Endometrial microvascular endothelial cells (primary cell): Measurements from ENCODE around the gene TBX3. TPM values are rescaled to one million over a fixed set of nuclear protein-coding genes. Genes with fewer than 3 reads are reported as not detected.
"Not testable (repeated sequence)": the region's sequence is repeated elsewhere in the genome, so short reads cannot be mapped to it uniquely, and the experiment has no call there.

Experiments
- in situ Hi-C: cut with HindIII; loops from 2 replicates; pipeline ENCODE4 v1.10.0; 2017; ENCODE audit warnings: low sequenced_read_pairs, low pct_unique_long_range_greater_than_20kb; ENCODE audit errors: inconsistent ontology term
- total RNA-seq: library from RNA; depleted of rRNA; stranded (reverse); fragments of >200 nt; gene quantifications from one replicate; pipeline ENCODE4 v1.2.3, GENCODE V29; 2015; ENCODE audit errors: inconsistent ontology term

The TBX3 gene
- total RNA-seq, result 14.8 TPM

DNA sequence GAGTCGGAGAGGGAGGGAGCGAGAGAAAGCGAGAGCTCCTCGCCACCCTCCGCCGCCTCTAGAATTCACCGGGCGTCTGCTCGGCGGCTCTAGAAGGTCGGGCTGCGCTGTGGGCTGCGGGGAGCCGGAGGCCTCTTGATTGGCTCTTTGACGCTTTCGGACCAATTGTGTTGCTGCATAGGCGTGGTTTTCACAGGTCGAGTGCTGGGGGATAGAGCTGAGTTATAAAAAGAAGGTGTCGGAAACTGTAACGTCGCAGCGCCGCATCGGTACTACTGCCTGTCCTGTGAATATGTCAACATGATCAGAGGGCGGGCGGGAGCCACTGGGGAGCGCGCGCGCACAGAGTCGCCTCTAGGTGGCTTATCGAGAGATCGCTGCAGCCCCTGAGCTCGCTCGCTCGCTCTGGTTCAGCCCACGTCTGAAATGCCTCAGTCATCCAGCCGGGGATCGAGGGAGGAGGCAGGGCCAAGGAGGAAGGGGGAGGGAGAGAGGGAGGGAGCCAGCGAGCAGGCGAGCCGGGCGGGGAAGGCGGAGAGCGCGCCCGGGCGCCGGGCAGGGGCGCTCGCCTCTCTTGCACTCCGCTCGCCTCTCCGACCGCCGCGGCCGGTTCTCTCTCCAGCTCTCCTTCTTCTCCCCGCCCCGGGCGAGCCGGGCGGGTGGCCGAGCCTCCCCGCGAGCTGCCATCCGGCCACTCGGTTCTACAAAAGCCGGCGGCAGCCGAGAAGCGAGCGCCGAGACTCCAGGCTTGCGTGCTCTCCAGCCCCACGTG is at the start of gene TBX3:
Gene TBX3 (minus strand): TSS at position 78 of the 772 bp plus-strand sequence. CDS start 975 bp downstream, outside the sequence.
- in situ Hi-C loops, result no loop called here

GRCh38 chr12:114732426-114733030 is 48.6 kb upstream of the TBX3 start:
- in situ Hi-C loops, result no loop called here

DNA sequence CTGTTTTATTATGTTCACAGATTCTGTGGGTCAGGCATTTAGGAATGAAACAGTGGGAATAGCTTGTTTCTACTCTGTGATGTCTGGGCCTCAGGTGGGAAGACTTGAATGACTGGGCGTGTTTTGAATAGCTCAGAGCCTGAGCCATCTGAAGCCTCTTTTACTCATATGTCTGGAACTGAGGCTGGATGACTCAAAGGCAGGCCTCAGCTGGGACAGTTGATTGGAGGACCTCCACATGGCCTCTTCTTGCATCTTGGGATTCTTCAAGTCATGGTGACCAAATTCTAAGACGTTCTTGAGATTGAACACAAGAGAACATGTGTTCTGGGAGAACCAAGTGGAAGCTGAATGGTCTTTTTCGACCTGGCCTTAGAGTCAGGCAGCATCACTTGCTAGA is 45.8 kb upstream of the TBX3 start:
- in situ Hi-C loops, result no loop called here

DNA sequence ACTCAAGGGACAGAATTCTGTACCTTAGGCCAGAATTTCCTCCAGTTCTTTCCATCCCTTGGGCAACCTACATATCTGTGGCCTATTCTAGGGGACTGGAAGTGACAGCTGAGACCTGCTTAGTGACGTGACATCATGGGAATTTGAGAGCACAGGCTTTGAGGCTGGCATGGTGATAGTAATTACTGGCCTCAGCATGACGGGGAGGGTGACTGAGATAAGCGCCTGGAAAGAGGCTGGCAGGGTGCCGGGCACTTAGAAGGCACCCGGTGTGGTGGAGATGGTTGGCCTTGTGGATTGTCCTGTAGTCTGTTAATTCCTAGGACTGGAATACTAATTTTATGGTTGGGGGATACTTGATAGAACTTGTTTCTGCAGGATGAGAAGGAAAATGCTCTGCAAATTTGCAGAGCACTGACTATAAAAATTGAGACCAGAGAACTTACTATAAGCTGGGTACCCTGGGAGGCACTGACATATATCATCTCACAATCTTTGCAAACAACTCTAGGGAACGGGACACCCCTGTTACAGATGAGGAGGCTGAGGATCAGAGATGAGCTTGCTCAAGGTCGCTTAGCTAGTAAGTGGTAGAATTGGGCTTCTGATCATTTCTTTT is 42.2 kb upstream of the TBX3 start:
- in situ Hi-C loops, result no loop called here

DNA sequence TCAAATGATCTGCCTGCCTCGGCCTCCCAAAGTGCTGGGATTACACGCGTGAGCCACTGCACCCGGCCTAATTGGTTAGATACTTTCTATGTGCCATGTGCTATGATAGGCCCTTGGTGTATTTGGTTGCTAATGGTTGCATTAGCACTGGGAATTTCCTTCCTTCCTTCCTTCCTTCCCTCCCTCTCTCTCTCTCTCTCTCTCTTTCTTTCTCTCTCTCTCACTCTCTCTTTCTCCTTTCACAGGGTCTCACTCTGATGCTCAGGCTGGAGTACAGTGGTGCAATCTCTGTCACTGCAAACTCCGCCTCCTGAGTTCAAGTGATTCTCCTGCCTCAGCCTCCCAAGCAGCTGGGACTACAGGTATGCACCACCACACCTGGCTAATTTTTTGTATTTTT is 38.2 kb upstream of the TBX3 start:
- in situ Hi-C loops, result not testable (repeated sequence)

DNA sequence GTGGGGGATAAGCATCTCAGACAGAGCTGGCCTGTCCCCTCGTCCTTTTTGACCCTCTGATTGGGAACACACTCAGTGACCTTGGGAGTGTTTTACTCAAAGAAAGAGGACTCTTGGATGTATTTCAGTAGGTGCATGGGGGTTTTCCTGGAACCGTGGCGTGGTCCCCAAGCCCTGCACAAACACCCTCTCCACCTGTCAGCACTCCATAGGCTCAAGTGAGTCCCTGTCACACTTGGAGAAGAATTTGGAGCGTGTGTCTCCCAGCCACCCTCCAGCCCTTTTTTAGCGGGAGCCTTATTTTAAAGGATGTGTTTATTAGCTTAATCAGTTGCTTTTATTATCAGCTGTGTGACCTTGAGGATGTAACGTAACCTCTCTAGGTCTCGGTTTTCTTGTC is 37.3 kb upstream of the TBX3 start:
- in situ Hi-C loops, result no loop called here

DNA sequence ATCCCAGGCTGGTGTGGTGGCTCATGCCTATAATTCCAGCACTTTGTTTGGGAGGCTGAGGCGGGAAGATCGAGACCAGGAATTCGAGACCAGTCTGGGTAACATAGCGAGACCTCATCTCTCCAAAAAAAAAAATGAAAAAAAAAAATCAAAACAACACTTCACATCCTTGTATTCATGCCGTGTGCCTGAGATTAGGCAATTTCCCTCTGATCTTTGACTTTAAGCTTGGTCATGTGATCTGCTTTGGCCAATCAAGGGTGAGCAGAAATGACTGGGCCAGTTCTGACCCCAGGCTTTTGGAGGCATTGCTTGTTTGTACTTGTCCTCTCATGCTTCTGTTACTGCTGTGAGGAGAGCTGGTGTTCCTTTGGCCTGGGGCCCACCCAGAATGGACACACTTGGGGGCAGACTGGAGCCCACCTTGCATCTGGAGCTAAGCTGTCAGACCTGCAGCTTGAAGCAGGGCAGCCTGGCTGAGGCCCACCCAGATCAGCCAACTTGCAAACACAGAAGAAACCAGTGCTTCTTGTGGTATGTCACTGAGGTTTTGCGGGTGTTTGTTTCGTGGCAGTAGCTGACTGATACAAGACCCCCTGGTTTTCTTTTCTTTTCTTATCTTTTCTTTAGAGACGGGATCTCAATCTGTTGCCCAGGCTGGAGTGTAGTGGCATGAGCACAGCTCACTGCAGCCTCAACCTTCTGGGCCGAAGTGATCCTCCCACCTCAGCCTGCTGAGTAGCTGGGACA is 29.7 kb upstream of the TBX3 start:
- in situ Hi-C loops, result no loop called here

DNA sequence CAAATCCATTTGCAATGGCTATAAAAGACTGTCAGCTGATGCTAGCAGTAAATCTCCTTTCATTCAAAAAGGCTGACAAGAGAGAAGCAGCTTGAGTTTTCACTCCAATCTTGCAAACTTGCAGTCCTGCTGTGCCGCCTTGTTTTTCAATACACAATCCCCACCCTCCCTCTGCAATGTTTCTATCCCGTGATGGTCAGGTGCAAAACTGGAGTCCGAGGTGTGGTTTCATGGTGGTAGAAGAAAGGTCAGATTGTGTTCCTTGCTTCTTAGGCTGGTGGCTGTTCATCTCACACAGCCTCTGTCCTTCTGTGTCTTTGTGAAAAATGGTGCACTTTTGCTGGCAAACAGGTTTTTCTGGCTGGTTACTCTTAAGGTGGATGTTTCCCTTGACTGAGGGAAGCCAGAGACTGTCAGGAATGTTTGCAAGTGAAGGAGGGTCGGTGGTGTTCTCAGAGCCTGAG is 27.7 kb upstream of the TBX3 start:
- in situ Hi-C loops, result no loop called here

GRCh38 chr12:114710151-114710550 is 26.2 kb upstream of the TBX3 start:
- in situ Hi-C loops, result no loop called here

- in situ Hi-C loops, result no loop called here
These were observed 25.1 kb upstream of the TBX3 start for GRCh38 chr12:114709112-114709511.

DNA sequence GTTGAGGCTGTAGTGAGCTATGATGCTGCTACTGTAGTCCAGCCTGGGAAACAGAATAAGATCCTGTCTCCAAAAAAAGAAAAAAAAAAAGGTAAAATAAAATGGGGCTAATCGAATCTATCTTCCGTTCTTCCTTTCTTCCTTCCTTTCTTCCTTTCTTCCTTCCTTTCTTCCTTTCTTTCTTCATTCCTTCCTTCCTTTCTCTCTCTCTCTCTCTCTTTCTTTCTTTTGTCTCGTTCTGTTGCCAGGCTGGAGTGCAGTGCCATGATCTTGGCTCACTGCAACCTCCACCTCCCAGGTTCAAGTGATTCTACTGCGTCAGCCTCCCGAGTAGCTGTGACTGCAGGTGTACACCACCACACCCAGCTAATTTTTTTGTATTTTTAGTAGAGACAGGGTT is 24.6 kb upstream of the TBX3 start:
- in situ Hi-C loops, result not testable (repeated sequence)

DNA sequence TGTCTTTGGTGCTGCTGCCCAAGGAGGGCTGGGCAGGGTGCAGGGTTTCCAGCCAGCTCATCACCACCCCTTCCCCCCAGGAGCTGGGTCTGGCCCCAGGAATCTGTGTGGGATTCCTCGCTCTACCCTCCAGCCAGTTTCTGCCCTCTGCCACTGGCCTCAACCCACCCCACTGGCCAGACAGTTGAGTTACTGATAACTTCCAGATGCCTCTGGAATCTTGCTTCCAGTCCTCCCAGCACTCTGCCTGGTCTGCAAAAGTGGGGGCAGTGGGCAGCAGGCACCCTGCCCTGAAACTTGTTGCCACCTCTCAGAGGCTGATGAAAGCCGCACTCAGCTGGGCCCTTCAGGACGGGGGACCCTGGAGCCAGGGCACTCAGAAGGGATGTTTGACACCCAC is 20.1 kb upstream of the TBX3 start:
- in situ Hi-C loops, result no loop called here

- in situ Hi-C loops, result no loop called here
These were observed 19.1 kb upstream of the TBX3 start for GRCh38 chr12:114703060-114703493.

- in situ Hi-C loops, result no loop called here
These were observed 18.5 kb upstream of the TBX3 start for GRCh38 chr12:114702462-114702861.

DNA sequence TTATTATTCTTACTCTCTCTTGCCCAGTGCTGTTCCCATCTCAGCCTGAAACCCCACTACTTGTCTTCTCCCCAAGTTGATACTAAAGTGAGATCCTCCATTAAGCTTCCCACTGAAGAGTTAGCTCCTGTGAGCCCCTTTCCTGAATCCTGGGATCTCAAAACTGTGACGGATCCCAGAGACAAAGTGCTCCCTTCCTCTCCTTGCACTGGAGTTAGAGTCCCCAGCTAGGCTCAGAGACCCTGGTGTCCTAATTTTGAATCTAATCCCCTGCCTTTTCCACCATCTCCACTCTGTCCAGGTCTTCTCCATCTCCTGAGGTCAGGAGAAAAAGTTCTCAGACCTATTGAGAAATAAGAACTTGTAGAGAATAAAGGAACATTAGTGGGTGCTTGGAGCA is 17.6 kb upstream of the TBX3 start:
- in situ Hi-C loops, result no loop called here

DNA sequence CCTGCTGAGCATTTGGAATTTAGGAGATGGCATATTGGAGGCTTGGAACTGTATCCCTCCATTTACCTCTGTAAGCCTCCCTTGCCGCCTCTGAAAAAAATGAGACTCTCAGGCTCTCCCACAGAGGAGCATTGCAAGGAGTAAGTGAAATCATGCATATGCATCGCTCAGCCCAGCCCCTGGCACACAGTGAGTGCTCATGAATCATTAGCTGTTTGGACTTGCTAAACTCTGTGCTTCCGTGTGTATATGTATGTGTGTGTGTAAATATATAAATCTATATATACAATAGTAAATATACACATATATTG is 17.1 kb upstream of the TBX3 start:
- in situ Hi-C loops, result no loop called here

DNA sequence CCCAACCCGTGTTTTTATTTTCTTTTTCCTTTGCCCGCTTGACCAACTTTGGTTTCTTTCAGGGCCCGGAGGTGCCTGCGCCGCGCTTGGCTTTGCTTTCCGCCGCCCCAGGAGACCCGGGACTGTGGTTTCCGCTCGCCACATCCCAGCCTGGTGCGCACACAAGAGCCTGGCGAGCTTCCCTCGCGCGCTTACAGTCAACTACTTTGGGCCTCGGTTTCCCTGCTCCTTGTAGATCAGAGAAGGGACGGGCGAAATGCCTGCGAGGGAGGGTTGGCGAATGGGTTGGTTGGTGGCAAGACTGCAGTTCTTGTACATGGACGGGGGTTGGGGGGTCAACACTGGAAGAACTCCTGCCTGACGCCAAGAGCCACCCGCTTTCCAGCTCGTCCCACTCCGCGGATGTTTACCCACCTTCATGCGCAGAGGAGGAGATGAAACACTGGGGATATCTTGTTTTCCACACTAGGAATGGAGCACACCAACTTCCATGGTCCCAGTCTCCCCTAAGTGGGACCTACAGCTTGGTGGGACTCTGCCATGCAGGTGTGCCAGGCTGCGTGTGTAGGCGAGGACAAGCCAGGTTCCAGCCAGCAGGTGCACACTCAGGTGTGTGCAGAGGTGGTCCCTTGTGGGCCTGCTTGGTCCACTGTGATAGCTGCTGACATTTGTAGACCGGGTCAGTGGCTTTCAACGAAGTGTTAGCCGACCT is 16.6 kb upstream of the TBX3 start:
- in situ Hi-C loops, result no loop called here

DNA sequence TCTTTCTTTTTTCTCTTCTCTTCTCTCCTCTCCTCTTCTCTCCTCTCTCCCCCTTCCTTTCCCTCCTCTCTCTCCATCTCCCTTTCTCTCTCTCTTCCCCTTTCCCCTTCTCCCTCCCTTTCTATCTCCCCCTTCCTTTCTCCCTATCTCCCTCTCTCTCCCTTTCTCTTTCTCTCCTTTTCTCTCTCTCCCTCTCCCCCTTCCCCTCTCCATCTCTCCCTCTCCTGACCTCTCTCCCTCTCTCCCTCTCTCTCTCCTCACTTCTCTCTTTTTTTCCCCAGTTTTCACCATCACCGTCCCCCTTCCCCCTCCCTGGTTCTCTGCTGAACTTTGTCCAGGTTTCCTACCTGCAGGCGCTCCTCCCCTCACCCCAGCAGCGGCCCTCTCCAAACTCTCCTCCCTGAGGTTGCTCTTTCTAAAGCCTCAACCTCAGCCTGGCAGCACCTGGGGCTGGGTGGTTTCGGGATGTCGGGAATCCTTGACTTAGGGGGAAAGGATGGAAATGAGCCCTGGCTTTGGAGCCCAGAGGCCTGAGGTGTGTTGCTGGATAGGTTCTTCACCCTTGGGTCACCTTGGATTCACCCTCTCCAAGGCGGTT is 14.7 kb upstream of the TBX3 start:
- in situ Hi-C loops, result no loop called here
